Neural cell (in vitro differentiated cells): ENCODE measurements around the gene TLE1.

Source experiments
- CTCF ChIP-seq: fragments of 450-650 bp; IDR thresholded peaks from 2 replicates; pipeline ENCODE4 v1.5.1; 2014; ENCODE audit warnings: antibody characterized with exemption, mild to moderate bottlenecking, moderate library complexity; ENCODE audit not compliant: poor library complexity, severe bottlenecking
- EP300 ChIP-seq: fragments of 450-650 bp; conservative IDR thresholded peaks from 2 replicates; pipeline ENCODE4 v1.6.1; 2014; ENCODE audit warnings: antibody characterized with exemption, mild to moderate bottlenecking, moderate library complexity; ENCODE audit not compliant: poor library complexity, severe bottlenecking
- EZH2 ChIP-seq: fragments of 200-600, 300-800 bp; shearing (Covaris generic), sonication (generic); IDR thresholded peaks from 2 replicates; pipeline ENCODE4 v1.6.1; 2014; ENCODE audit warnings: antibody characterized with exemption, low read length, borderline replicate concordance, mild to moderate bottlenecking; ENCODE audit not compliant: insufficient read depth, poor library complexity, severe bottlenecking
- POLR2AphosphoS5 ChIP-seq: IDR thresholded peaks from 2 replicates; pipeline ENCODE4 v1.6.1; 2012
- RAD21 ChIP-seq: fragments of 450-650 bp; conservative IDR thresholded peaks from 2 replicates; pipeline ENCODE4 v1.6.1; 2014; ENCODE audit warnings: antibody characterized with exemption, mild to moderate bottlenecking, moderate library complexity
- REST ChIP-seq: IDR thresholded peaks from 2 replicates; pipeline ENCODE4 v1.6.1; 2012; ENCODE audit warnings: borderline replicate concordance
- SMC3 ChIP-seq: fragments of 450-650 bp; conservative IDR thresholded peaks from 2 replicates; pipeline ENCODE4 v1.6.1; 2014; ENCODE audit warnings: antibody characterized with exemption, mild to moderate bottlenecking, moderate library complexity; ENCODE audit not compliant: poor library complexity

- TF ChIP-seq CTCF = no peak
- TF ChIP-seq RAD21 = no peak
- no peak for TF ChIP-seq POLR2AphosphoS5
- TF ChIP-seq EZH2 = no peak
- no peak for TF ChIP-seq EP300
- TF ChIP-seq REST = no peak
- no peak for TF ChIP-seq SMC3
Measured at GRCh38 chr9:81694541-81694940, 5.2 kb upstream of the TLE1 start.
